ENCODE data around the gene WDFY1.

WDFY1 gene

DNA sequence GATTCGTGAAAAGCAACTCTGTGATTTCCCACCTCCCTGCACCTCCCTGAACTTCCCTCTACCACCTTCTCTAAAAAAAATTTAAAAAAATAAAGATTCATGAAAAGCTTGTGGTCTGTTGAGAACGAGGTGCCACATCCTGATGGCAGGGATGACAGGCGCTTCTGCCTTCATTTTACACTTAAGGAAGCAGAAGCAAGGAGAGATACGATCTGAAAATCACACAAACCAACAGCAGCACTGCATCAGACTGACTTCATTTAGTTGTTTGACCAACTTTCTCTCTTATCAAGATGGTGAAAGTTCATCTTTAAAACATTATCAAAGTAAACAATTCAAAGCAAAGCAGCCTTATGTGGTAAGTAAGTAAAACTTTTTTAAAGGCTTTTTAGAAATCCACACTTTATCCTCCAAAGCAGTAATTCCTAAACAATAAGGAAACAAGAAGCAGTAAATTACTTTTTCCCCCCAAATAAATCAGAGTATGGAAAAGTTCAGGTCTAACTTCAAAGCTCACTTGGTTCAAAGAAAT lies 15.5 kb downstream of the WDFY1 start:
- DNase-seq = no peak

DNA sequence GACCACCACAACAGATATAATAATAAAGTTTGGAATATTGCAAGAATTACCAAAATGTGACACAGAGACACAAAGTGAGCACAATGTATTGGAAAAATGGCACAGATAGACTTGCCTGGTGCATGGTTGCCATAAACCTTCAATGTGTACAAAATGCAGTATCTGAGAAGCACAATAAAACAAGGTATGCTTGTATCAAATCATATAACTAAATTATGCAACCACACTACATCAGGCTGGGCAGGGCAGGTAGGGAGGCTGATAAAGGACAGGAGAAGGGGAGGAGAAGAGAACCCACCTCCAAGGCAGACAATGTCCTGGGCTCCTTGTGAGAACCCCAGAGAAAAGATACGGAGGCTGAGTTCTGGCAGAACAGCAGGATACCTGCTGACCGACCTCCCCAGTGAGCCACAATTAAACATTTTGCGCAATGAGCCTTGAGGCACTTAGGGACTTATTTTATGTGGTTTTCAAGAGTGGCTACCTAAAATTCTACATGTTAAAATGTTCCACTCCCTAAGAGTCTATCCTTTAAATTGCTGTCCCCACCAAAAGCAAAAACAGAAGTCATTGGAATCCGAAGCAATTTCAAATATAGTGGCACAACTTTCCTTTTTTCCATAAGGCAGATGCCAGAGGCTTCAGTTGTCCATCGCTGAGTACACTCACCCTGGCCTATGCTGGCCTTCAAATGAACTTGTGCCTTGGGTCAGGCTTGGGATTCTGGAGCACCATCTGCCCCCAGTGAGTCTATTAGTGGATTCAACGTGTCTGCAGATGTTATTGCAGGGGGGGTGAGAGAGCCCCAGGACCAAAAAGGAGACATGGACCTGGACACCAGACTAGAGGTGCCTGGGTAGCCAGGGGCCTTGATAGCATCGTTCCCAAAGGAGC lies 16.8 kb downstream of the WDFY1 start:
- no peak for DNase-seq

DNA sequence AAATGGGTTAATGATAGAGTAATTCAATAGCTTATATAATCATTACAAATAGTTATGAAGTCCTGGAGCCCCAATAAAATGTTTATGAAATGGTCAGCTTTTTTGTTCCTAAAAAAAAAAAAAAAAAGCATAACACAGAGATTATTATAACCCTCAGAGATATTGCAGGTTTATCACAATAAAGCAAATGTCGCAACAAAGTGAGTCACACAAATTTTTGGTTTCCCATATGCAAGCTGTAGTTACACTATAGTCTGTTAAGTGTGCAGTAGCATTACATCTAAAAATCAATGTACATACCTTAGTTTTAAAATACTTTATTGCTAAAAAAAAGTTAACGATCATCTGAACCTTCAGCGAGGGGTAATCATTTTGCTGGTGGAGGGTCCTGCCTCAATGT lies 20.0 kb downstream of the WDFY1 start:
- no peak for DNase-seq

DNA sequence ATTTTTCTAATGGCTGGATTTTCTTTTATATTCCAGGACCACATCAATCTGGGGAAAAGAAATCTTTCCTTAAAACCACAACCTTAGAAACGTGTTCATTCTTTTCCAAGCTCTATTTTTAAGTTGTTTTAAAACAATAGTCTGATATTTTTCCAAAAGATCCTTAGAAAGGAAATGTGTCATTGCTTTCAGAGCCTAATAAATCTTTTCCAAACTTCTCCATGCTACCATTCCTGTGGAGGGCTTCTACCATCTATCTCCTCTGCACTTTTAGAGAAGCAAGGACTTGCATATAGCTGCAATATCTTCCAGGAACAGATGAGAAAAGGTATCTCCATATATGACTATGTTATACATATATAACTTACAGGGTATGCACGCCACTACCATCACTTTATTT lies 21.2 kb downstream of the WDFY1 start:
- no peak for DNase-seq

DNA sequence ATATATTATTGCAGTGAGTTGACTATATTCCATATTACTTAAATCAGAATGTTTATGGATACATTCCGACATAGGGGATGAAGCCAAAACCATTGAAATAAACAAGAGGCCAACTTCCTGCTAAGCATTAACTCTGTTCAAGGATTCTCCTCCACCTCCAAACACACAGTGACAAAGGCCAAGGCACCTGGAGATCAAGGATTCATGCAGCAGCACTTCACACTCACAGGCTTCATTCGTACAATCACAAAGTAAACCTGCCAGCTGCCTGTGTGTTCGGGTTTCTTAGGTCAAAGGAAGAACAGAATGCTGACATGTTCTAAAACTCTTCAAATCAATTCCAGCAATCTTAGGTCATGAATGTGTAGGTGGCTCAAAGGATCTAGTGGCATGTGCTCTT lies 22.8 kb downstream of the WDFY1 start:
- DNase-seq = no peak

DNA sequence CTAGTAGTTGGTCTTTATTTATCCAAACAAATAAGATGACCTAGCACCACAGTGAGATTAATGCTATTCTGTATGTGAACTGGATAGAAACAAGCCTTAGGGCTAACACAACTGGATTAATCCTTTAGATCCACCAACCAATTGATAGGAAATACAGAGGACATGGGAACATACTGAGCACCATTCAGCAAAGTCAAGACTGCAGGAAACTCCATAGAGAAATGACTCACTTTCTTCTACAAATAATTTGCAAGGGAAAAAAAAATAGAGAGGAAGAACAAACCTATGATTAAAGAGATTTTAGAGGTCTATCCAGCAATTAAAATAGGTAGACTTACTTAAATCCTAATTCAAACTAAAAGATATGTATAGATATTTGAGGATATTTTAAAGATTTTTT lies 23.9 kb downstream of the WDFY1 start:
- no peak for DNase-seq

DNA sequence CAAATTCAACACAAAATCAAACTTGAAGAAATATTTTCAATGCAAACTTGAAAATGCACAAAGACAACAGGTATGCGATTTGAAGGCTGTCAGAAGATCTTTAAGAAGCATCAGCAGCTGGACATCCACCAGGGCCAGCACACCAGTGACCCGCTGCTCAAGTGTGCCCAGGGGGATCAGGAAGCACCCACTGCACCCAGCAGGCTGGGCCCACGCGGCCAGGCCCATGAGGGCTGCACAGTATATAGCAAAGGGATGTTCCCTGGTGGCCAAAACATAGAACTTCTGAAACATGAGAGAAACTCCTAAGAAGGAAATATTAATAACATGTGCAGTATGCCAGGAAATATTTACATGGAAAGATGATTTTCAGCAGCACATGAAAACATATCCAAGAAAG lies 25.0 kb downstream of the WDFY1 start:
- DNase-seq = no peak

DNA sequence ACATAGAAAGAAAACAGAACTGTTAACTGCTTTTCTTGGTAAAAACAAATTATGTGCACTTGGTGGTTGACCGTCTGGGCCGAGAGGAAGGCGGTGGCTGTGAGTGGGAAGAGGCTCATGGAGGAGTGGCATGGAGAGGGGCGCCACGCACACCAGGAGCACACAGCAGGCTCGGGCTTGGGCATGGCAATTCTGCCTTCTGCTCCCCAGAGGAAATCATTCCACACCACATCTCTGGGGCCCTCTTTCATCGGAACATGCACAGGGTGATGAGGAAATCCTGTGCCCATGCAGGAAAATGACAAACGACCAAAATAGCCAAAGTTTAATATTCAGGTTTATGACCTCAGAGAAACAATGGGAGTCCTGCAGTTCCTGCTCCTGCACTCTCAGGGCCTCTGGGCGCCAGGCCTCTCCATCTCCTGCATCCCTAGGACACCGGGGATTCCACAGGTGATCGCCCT lies 26.4 kb downstream of the WDFY1 start:
- DNase-seq = no peak

DNA sequence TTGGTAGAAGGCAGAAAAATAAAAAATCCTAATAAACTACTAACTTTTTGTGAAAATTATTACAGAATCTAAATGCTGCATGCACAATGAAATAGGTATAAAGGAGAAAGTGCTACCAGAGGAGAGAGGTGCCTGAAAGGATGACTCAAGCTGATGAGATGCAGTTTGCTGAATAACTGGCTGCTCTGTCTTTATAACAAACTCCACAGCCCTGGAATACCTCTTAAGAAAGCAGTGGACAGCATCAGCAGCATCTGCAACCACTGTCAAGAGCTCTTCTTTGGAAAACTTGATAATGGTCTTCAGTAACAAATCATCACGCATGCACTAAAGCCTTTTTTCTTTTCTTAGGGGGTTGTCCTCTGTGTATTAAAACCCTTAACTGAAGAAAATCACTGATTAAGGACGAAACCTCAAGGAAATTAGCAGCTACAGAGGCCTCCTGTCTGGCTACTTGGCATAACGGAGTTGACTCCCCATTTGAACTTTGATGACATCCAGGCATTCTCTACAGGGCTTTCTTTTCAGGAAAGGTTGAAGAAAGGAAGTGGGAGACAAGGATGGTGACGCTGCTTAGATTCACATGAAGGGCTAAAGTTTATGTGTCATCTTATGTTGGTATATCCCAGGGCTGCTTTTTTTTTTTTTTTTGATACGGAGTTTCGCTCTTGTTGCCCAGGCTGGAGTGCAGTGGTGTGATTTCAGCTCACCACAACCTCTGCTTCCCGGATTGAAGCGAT lies 28.8 kb downstream of the WDFY1 start:
- DNase-seq = no peak

DNA sequence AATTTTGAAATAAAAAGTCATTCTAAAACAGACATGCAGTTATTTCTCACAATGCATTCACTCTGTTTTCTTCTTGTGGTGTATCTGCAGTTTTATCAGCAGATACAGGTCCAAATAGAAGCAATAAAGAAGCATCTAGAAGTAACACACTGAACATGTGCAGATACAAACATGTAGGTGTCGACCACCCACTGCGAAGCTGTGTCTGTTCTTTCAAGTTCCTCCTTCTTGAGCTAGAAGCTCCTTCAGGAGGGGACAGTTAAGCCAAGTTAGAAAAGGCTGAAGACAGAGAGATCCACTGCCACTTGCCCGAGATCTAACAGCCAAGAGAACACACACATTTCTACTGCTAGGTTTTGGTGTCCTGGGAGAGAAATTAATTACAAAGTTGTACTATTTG lies 30.1 kb downstream of the WDFY1 start:
- DNase-seq = no peak

DNA sequence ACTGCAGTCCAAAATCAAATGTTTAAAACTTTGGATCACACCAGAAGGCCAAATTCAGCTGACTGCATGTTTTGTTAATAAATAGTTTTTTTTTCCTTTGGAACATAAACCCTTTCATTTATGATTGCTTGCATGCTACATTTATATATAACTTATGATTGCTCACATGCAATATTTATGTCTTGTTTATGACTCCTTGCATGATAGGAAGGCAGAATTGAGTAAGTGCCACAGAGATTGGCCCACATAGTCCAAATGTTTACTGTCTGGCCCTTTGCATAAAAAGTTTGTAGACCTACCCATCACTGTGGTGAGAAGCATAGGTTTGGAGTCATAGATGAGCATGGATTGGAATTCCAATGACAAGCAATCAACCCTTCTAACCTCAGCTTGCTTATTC lies 30.8 kb downstream of the WDFY1 start:
- DNase-seq = no peak

DNA sequence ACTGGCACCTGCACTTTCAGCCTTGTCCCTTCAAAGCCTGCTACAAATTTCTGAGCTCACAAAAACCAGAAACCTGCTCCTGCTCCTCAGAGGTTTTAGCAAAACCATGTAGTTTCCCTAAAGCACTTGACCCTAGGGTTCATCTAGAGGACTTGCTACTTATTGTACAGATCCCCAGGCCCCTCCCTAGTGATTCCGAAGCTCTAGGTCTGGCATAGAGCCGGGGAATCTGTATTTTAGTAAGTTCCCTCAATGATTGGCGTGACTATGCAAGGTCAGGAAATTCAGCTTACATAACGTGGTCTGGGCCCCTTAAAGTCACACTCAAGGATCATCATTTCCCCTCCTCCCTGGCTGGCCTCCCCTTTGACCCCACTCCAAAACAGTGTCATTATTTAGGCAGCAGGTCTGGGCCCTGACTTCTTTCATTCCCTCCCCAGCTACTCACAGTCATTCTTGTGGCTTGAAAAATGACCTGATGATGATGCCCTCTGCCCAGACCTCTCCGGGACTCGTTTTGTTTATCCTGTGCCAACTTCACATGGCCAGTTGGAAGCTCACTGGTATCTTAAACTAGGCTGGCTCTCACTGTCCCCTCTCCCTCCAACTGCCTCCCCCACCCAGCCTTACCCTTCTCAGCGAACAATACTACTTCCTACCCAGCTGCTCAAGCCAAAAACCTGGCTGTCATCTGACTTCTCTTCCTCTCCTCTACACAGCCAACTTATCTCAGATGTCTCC lies 36.0 kb downstream of the WDFY1 start:
- DNase-seq = no peak

DNA sequence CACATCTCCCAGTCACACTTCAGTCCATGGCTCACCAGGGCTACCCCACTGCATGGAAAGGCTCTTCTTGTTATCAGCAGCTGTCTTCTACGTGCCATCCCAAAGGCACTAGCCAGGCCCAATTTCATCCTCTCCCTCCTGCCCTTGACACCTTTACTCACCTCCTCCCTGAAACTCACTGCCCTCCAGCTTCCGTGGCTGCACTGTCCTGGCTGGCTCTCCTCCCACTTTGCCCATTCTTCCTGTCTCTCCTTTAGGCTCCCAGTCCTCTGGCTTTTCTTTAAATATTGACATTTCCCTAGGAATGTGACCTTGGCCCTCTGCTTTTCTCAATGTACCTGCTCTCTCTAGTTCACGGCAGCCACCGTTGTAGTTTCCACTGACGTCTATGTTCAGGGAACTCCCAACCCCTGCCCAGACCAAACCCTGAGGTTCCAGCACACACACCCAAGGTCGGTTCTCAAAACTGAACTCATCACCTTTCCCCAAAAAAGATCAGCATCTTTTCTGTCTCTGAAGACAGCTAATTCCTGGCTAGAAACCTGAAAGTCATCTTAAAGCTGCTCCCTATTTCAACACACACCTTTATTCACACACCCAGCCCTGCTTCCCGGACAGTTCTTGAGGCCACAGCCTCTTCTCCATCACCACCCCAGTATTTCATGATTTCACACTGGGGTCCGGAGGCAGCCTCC lies 36.7 kb downstream of the WDFY1 start:
- DNase-seq = no peak

DNA sequence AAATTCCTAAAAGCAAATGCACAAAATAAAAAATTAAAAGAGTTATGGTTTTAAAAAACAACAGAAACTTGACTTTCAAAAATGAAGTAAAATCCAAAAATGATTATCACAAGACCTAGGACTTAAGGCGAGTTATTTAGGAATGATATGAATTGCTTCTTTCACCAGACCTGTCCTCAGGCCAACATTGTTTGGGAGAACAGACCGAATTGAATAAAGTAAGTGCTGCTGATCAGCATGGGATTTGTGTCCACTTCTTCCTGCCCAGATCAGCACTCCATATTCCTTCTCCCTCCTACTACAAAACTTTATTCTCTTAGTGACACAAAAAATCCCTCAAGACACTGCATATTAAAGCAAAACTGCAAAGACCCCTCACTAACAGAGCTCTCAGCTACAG lies 39.1 kb downstream of the WDFY1 start:
- DNase-seq = no peak

DNA sequence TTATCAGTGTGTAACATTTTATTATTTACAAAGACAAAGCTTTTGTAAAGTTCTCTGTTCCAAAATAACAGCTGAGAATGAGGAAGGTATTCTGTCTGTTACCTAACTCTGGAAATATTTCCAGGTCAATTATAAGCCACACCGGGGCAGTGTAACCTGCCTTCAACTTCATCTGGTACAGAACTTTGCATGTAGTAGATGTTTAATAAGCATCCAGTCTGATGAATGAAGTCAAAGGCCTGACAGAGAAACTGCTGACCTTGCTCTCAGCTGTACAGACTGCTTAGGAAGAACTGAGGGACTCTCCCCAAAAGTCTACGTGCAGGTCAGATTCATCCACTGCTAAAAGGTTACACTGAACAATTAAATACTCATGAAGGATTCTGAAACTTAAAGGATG lies 43.3 kb downstream of the WDFY1 start:
- no peak for DNase-seq

DNA sequence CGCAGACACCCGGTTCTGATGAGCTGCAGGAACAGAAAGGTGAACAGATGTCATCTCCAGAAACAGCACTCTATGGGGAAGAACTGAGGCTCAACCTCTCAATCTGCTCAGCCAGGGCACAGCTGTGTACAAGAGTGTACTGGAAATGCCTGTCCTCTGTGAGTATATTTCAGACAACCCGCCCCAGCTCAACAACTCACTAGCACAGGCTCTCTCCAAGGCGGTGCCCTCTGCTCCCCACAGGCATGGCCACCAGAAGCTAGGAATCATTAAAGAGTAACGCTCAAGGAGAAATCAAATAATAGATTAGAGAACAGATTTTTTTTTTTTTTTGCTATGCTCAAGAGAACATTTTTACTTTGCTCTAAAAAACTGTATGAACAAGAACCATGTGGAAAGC lies 43.8 kb downstream of the WDFY1 start:
- no peak for DNase-seq

DNA sequence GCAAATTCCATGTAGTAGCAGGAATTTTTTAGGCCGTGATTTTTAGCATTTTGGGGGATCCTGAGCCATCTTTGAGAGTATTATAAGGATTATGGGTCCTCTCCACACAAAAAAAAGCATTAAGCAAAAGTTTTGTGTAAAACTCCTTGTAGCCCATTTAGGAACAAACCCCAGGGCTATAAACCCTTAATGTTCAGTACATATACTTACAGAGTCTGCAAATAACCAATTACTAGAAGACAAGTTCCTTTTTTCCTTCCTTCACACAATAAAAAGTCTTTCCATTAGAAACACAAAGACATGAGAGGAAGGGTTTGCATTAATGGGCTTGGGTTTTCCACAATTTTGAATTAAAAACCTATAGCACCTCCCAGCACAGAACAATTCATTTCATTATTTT lies 44.6 kb downstream of the WDFY1 start:
- DNase-seq = no peak

DNA sequence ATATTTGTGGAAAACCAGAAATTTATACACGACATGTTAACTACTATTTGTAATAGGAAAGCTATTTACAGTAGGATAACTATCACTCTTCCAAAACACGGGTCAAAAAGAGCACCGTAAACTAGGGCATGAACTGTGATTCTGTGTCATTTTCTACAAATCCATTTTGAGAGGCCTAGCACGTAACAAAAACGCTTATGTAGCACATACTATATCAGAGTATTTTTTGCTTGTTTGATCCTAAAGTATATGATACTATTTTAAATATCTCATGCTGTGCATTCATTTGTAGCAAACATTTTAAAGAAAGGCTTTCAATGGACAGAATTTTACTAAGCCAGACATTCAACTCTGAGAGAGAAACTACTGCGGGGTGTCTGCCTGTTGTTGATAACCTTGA lies 45.1 kb downstream of the WDFY1 start:
- DNase-seq = no peak

DNA sequence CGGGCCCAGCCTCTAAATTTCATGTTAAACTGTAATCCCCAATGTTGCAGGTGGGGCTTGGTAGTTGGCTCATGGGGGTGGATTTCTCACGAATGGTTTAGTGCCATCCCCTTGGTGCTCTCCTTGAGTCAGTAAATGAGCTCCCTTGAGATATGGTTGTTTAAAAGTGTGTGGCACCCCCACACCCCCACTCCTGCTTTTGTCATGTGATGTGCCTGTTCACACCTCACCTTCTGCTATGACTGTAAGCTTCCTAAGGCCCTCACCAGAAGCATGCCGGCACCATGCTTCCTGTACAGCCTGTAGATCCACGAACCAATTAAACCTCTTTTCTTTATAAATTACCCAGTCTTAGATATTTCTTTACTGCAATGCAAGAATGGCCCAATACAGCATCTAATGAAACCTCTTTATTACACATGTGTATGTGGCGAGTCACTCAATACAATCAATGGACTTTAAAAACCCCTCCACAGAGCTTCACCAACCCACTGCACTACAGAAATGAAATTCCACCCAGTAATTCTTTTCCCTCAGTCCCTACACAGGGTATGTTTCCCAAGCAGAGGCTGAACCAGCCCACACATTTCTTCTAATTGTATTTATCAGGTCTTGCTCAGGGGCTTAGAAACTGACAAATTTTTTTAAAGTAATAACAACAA lies 47.3 kb downstream of the WDFY1 start:
- DNase-seq = no peak

DNA sequence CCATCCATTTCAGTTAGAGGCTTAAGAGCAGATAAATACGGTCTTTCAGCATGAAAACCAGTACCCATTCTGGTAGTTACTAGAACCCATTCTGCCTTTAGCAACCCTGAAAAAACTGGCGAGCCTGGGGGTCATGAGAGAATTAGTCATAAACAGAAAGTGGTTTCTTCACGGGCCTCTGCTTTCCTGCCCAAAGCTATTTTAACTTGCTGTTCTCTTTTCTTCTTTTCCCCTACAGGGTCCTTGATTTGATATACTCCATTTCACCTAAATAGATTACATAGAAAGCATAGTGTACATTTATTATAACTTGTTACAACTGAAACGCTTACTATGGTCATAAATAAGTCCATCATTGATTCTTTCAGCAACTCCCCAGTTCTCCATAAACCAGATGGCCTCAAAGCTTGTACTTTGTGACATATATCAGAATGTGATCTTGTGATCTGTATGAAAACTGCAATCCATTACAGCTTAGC lies 48.3 kb downstream of the WDFY1 start:
- DNase-seq = no peak

DNA sequence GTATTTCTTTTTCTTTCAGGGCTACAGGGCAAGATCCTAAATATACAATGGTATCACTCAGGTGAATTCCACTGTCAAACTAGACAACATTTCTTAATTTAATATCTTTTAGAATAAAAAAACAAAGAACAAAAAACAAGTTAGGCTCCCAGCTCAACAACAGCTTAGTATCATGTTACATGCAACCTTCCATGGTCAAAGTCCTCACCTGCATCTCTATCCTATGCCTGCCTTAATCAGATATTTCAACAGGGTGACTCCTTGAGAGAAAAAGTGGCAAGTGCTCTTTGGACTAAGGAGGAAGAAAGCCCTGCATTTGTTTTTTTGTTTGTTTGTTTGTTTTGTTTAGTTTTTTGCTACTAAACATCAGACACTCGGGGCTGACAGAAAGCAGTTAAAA lies 50.2 kb downstream of the WDFY1 start:
- DNase-seq = no peak

DNA sequence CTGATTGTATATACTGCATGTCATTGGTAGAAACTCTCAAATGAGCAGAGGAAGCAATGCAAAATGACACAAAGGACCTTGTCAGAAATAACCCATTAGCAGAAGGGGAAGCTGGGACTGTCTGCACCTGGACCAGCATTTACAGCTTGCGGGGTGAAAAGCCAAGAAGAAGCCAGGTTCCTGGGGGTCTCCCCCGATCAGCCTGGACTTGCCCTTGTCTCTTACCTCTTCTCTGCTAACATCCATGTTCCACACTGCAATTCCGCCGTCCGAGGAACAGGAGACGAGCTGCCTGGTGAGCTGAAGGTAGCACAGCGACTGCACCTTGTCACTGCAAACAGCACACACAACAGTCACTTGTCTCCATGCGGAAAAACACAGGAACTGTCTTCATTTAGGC lies 51.1 kb downstream of the WDFY1 start:
- DNase-seq = no peak
